ENCODE results near the gene PUS3.

Gene PUS3, protein sequence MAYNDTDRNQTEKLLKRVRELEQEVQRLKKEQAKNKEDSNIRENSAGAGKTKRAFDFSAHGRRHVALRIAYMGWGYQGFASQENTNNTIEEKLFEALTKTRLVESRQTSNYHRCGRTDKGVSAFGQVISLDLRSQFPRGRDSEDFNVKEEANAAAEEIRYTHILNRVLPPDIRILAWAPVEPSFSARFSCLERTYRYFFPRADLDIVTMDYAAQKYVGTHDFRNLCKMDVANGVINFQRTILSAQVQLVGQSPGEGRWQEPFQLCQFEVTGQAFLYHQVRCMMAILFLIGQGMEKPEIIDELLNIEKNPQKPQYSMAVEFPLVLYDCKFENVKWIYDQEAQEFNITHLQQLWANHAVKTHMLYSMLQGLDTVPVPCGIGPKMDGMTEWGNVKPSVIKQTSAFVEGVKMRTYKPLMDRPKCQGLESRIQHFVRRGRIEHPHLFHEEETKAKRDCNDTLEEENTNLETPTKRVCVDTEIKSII

GRCh38 chr11:125902927-125903710 is at the start of gene PUS3:
Gene PUS3 (minus strand): TSS chr11:125903206. CDS start chr11:125896284, 6,922 bp downstream.
- peak; percentile 93 for DNase-seq

DNA sequence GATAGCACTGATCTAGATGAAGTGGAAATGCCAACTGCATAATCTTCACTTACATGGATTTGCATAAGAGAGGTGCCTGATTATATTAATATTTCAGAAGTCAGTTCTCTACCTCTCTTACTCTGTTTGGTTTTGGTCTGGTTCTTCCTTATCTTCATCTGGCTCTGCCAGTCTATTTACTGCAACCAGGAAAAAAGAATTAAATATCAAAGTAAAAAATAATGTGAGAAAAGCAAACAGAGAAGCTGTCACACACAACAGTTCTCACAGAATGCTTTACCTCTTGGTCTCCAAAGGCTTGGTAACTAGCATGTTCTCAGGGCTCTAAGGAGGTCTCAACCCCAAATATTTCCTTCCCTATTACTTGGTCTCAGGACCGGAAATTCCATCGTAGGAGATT is 49.6 kb upstream of the PUS3 start:
- DNase-seq: no peak

GRCh38 chr11:125951731-125952130 is 48.7 kb upstream of the PUS3 start:
- DNase-seq: no peak

- DNase-seq: no peak
These were observed 48.0 kb upstream of the PUS3 start for GRCh38 chr11:125950696-125951651.

DNA sequence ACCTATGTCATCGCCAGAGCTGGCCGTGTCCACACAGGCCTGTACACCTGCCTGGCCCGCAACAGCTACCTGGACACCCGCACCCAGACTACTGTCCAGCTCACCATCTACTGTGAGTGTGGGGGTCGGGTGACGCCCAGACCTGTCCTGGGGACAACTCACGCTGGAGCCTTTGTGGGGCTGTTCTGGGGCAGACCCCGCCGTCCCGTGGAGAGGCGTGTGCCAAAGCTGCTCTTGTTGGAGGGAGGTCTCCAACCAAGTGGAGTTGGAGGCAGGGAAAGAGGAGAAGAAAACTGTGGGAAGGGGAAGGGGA is 47.1 kb upstream of the PUS3 start:
- no peak for DNase-seq

DNA sequence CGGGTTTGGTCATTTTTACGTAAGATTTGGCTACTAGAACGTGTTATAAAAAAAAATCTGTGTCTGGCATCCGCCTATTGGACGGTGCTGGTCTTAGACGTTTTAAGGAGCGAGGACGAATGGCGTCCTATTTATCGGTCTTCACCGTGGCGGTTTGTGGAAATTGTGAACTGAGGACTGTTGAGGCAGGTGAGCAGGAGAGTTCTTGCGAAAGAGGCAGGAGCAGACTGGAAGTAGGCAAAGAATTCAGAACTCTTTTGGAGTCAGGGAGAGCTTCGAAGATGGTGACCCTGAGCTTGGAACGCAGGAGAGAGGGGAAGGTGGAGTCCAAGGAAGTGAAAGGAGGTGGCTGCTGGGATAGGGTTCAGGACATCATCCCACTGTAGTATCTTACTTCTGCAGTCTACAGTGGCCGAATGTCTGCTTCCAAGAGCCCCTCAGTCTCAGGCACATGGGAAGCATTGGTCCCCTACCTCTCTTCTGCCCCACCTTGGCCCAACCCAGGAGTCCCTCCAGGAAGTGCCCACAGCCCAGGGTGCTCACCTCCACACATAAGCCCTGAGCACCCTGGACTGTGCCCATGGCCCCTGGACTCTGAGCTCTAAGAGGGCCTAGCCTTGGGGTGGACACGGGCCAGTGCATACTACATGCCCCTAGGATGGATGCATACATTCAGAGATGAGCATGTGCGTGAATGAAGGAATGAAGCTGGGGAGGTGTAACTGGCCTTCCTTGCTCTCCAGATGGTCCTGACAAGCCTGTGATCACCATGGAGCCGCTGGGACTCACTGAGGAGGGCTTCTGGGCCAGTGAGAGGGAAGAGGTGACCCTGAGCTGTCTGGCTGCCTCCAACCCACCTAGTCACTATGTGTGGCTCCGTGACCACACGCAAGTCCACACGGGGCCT is 46.5 kb upstream of the PUS3 start:
- DNase-seq: no peak

DNA sequence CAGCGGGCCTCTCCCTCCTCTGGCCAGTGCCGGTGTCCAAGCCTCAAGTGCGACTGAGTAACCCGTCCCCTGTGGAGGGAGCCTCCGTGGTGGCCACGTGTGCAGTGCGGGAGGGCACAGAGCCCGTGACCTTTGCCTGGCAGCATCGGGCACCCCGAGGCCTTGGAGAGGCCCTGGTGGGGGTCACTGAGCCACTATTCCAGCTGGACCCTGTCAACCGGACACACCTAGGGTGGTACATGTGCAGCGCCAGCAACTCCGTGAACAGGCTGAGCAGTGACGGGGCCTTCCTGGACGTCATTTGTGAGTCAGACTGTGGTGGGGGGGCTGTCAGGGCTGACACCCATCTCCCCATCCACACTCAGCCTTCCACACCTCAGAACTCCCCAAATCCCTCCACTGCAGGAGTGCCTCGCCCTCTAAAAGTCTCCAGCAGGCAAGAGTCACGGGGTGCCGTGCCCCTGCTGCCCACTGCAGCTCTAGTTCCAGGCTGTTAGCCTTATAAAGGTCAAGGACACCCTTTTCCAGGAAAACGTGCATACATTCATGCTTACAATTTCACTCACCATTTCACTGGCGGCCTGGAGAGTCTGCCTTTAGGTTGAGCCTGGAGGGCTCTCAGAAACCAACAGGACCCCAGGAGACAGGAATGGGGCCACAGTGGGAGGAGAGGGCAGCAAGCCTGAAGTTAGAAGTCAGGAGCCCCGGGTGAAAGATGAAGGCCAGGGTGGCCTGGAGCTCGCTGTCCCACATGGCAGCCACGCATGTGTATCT is 45.5 kb upstream of the PUS3 start:
- no peak for DNase-seq

DNA sequence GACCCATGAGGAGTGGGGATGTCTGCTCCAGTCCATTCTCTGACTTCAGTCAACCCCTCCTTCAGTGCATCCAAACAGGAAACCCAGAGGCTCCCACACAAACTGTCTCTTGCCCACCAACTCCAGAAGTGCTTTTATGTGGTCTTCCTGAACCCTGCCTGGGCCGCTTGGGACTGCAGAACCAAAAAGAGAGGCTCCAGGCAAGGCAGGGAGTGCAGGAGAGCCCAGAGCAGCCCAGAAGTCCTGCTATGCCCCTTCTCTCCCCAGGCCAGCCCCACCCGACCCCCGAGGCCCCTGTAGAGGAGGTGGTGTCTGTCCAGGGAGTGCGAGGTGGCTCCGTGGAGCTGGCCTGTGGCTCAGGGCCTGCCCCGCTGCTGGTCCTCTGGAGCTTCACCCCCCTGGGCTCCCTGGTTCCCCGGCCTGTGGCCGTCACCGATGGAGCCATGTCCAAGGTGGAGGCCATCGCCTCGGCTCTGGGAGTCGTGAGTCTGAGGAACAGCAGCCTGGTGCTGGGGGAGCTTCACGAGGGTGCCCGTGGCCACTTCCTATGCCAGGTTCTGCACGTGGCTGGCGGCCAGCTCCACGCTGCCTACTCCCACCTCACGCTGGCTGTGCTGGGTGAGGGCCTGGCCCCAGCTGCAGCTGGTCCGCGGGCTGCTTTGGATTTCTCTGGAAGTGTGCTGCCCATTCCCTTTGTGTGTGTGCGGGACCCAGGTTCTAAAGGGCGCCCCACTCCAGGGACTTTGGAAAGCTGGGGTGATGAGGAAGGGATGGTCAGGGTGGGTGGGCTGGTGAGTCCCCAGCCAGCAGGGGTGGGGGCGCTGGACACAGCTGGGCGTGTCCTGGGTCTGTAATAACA is 44.6 kb upstream of the PUS3 start:
- DNase-seq: no peak

GRCh38 chr11:125946712-125947418 is 43.9 kb upstream of the PUS3 start:
- no peak for DNase-seq

DNA sequence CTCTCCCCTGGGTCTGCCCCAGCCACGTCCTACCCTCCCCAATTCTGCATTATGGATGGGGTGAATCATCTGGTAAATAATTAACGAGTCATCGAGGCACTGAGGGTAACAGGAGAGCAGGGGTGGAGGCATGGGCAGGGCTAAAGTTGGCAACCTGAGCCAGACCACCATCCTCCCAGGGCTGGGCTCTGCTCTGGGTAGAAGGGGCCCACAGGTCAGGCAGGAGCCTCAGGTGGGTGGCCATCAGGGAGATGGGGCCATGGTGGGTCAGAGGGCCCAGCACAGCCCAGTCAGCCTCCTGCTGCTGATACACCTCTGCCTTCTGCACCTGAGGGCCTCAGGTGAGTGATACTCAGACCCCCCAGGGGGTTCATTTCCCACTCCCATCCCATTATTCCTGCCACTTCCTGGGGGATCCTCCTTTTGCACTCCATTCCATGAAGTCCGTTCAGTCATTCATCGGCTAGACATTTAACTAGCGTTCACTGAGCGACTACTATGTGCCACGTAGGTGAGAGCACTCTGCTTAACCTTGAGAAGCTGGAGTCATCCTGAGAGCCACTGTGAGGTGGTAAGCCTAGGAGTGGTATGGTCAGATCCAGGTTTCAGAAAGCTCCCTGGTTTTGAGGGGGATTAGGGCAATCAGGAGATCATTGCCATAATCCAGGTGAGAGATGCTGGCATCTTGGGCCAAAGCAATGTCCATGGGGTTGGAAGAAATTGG is 43.0 kb upstream of the PUS3 start, which contains the start of gene VSIG10L2:
TSS of gene VSIG10L2 (plus strand) at position 248 of the 724 bp plus-strand sequence. CDS start at position 260, 12 bp downstream.
- no peak for DNase-seq

DNA sequence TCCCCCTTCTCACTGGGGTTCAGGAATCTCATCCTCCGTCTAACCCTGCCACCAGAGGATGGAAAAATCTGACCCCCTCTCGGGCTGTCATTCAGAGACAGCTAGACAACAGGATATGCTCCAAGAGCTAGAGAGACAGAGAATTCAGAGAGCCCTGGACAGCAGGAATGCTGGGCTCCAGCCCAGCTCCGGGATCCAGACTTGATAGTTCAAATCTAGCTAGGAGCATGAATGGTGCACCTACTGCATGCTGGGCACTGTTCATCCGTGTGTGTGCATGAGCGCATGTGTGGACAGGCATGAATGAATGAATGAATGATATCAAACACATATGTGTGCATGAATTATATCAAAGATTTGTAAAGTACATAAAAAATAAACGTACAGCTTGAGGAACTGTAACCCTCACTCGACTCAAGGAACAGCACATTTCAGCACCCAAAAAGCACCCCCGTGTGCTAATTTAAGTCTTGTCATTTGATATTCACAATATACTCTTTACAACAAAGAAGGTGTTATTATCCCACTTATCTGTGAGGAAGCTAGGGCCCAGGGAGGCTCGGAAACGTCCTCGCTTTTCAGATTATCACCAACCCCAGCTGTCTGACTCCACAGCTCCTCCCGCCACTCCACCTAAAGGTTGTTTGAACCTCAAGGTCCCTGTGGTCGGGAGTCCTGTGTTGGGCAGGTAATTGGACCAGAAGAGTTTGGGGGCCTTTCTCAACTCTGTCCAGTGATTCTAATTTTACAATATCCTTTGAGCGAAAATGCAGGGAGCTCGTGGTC is 42.2 kb upstream of the PUS3 start:
- no peak for DNase-seq

DNA sequence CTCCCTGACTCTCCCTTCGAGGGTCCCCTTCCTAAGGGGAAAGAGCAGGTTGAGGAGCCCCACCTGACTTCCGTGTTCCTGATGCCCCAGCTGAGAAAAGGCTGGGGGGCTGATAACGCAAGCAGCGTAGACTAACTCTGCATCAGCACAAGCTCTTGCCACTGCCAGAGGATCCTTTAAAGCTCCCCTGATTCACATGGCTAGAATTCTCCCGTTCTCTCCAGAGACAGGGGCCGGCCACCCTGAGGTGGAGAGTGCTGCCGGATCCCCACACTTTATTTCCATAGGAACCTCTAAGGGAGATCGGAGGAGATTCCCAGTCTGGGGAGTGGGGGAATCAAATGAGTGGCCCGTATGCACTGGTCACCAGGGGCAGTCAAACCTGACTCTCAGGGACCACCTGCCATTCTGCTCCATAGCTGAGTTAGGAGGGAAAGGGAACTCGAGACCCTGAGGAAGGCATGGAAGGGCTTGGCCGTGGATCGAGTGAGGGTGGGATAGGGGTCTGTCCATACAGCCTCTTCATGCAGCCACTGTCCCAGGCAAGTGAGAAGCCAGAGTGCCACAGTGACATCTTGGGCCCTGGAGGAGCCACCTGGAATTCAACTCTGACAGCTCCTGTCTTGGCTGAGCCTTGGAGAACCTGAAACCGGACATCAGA is 41.5 kb upstream of the PUS3 start:
- no peak for DNase-seq

DNA sequence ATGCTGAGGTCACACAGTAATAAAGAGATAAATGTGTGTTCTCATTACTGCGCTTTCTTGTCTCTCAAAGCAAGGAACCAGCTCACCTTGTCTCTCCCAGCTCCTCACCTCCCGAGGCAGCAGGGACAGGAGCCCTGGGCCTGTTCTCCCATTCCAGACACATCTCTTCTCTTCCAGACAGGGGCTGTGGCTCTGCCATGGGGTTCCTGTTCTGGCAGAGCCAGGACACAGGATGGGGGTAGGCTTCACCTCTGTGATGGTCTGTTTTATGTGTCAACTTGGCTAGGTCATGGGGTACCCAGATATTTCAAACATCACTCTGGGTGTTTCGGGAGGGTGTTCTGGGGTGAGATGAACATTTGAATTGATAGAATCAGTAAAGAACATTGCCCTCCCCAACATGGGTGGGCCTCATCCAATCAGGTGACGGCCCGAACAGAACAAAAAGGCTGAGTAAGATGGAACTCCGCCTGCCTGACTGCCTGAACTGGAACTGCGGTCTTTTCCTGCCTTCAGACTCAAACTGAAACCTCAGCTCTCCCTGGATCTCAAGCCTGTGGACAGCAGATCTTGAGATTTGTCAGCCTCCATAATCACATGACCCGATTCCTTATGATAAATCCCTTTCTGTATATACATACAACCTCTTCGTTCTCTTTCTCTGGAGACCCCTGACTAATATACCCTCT is 40.8 kb upstream of the PUS3 start:
- no peak for DNase-seq

- no peak for DNase-seq
These were observed 39.9 kb upstream of the PUS3 start for GRCh38 chr11:125942771-125943428.

GRCh38 chr11:125941619-125942611 is 38.9 kb upstream of the PUS3 start:
- peak; percentile 43 for DNase-seq

All from activated CD4-positive, alpha-beta T cell treated with anti-CD3 and anti-CD28 coated beads, Interleukin-2, amount 50 U/mL, for 16 hours (primary cell).